Measurements from ENCODE around the gene RABAC1. TPM values are rescaled to one million over a fixed set of nuclear protein-coding genes. Genes with fewer than 3 reads are reported as not detected.
"Not testable (repeated sequence)": the region's sequence is repeated elsewhere in the genome, so short reads cannot be mapped to it uniquely, and the experiment has no call there.

Gene RABAC1
- total RNA-seq, 1 donor from 2014 or later = 257 TPM

DNA sequence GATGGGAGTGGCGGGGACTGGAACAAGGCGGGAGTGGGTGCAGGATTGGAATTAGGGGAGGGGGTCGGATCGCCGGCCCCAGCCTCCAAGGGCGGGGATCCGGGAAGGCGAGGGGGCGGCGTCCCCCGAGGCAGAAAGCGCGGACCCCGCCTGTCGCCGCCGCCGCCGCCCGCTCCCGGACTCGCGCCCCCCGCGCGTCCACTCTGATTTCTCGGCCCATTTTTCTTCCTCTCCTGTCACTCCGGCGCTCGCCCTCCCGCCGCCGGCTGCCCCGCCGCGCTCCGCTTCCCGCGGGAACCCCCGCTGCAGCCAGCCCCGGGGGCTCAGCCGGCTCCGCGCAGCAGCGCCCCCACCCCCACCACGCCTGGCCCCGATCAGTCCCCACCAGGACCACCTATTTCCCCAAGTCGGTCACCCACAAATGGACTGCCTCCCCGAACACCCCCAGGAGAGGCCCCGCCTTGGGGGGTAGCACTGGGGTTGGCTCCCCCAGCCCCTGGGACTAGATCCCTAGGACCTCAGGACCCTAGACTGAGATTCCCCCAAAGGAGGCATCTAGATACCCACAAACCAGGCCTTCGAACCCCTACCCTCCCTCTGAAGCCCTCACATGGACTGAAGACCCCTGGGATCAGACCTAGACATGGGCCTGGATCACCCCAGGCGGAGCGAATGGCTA, 18.3 kb downstream of the RABAC1 start:
- H3K9me3 ChIP-seq (ENCODE audit: insufficient read depth, low read depth, low read length) = no peaks in the 10 kb centered on the region
- no peak overlapping the region for H3K27ac Mint-ChIP-seq (ENCODE audit: unreplicated experiment)
- peak overlapping the region; percentile 61 for H3K4me3 ChIP-seq (ENCODE audit: insufficient read depth, low read depth, low read length)
- H3K4me1 ChIP-seq (ENCODE audit: insufficient read depth, low read length) = peaks cover 13% of the 10 kb centered on the region
- peak overlapping the region; percentile 95 for H3K4me2 ChIP-seq (ENCODE audit: low read length)
- peaks cover 8% of the 10 kb centered on the region for H3K36me3 Mint-ChIP-seq (ENCODE audit: low read depth, unreplicated experiment)
- peaks cover 8% of the 10 kb centered on the region for H3K4me1 Mint-ChIP-seq (ENCODE audit: low read depth, unreplicated experiment)
- H3K27me3 Mint-ChIP-seq (ENCODE audit: low read depth, unreplicated experiment) = peaks cover 33% of the 10 kb centered on the region
- peak overlapping the region; percentile 78 for H3K9ac ChIP-seq (ENCODE audit: low read length)
- peaks cover 5% of the 10 kb centered on the region for H4K20me1 ChIP-seq (ENCODE audit: insufficient read depth, low read length)
- FAIRE-seq (no peak), DNase-seq (ENCODE audit: low read depth) (no peak)
- TF ChIP-seq, protein P1, sequence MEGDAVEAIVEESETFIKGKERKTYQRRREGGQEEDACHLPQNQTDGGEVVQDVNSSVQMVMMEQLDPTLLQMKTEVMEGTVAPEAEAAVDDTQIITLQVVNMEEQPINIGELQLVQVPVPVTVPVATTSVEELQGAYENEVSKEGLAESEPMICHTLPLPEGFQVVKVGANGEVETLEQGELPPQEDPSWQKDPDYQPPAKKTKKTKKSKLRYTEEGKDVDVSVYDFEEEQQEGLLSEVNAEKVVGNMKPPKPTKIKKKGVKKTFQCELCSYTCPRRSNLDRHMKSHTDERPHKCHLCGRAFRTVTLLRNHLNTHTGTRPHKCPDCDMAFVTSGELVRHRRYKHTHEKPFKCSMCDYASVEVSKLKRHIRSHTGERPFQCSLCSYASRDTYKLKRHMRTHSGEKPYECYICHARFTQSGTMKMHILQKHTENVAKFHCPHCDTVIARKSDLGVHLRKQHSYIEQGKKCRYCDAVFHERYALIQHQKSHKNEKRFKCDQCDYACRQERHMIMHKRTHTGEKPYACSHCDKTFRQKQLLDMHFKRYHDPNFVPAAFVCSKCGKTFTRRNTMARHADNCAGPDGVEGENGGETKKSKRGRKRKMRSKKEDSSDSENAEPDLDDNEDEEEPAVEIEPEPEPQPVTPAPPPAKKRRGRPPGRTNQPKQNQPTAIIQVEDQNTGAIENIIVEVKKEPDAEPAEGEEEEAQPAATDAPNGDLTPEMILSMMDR (IDR thresholded peaks at IDR 0.05; ENCODE audit: insufficient read depth, low read depth, low read length) = no peak
- no peak for TF ChIP-seq EZH2 (IDR thresholded peaks at IDR 0.05; ENCODE audit: insufficient read depth, low read length)
- no peaks in the 10 kb centered on the region for H3K79me2 ChIP-seq (ENCODE audit: insufficient read depth, low read length)
- no peaks in the 10 kb centered on the region for H3K36me3 ChIP-seq (ENCODE audit: insufficient read depth, low read length)
- no peak overlapping the region for H3K27ac ChIP-seq (ENCODE audit: low read depth, low read length)
- H3K27me3 ChIP-seq (ENCODE audit: insufficient read depth, low read length) = peaks cover 8% of the 10 kb centered on the region
- peak overlapping the region; percentile 84 for H3K4me3 Mint-ChIP-seq (ENCODE audit: unreplicated experiment)
- H3K9me3 Mint-ChIP-seq (ENCODE audit: unreplicated experiment) = peaks cover 5% of the 10 kb centered on the region
- H2AFZ ChIP-seq (ENCODE audit: low read depth, low read length) = peak overlapping the region; percentile 75

DNA sequence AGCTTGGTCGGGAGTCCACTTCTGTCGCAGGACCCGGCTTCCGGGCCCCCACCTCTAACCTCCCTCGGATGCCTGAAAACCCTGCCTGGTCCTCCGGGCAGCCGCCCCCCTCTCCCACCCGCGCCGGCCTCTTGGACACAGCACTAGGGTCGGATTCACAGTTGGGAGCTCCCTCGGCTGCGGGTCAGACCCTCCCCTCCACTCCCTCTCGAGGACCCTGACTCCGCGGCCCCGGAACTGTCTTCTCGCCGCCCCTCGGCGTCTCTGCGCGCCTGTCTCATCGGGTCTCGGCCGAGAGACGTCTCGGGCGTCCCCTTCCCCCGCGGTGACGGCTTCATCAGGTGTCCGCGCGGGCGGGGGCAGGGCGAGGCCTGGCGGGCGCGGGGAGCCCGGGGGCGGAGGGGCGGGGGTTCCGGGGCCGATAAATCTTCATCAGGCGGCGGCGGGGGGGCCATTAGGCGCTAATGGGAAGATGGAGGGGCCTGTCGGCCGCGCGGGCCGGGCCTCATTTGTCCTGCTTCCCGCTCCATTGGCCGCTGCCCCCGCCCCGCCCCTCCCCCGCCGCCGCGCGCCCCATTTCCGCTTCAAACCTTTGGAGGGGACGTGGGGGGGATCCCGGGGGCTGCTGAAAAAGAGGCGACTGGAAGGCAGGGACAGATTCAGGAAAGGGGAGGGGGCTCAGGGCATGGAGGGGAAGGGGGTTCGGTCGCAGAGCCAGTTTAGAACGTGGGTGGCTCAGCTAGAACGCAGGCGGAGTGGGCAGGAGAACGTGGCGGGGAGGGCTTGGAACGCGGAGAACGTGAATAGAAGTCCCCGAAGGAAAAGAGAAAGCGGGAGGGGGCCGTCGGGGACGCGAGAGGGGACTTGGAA, 19.0 kb downstream of the RABAC1 start:
- Mint-ChIP-seq H3K4me1 (ENCODE audit: low read depth, unreplicated experiment) (peaks cover 8% of the 10 kb centered on the region), H3K4me3 (ENCODE audit: unreplicated experiment) (peak overlapping the region; percentile 84), H3K27ac (ENCODE audit: unreplicated experiment) (no peak overlapping the region), H3K9me3 (ENCODE audit: unreplicated experiment) (peaks cover 5% of the 10 kb centered on the region), H3K36me3 (ENCODE audit: low read depth, unreplicated experiment) (peaks cover 8% of the 10 kb centered on the region), H3K27me3 (ENCODE audit: low read depth, unreplicated experiment) (peaks cover 33% of the 10 kb centered on the region)
- no peaks in the 10 kb centered on the region for H3K79me2 ChIP-seq (ENCODE audit: insufficient read depth, low read length)
- H3K9ac ChIP-seq (ENCODE audit: low read length) = peak overlapping the region; percentile 78
- TF ChIP-seq, protein P1 (IDR thresholded peaks at IDR 0.05; ENCODE audit: insufficient read depth, low read depth, low read length) = no peak
- peak; percentile 66 for TF ChIP-seq EZH2 (IDR thresholded peaks at IDR 0.05; ENCODE audit: insufficient read depth, low read length)
- H3K4me3 ChIP-seq (ENCODE audit: insufficient read depth, low read depth, low read length) = peak overlapping the region; percentile 61
- H4K20me1 ChIP-seq (ENCODE audit: insufficient read depth, low read length) = peaks cover 9% of the 10 kb centered on the region
- H3K36me3 ChIP-seq (ENCODE audit: insufficient read depth, low read length) = no peaks in the 10 kb centered on the region
- peaks cover 18% of the 10 kb centered on the region for H3K4me1 ChIP-seq (ENCODE audit: insufficient read depth, low read length)
- peak overlapping the region; percentile 81 for H2AFZ ChIP-seq (ENCODE audit: low read depth, low read length)
- DNase-seq (ENCODE audit: low read depth) (no peak), FAIRE-seq (no peak)
- H3K27me3 ChIP-seq (ENCODE audit: insufficient read depth, low read length) = peaks cover 13% of the 10 kb centered on the region
- no peaks in the 10 kb centered on the region for H3K9me3 ChIP-seq (ENCODE audit: insufficient read depth, low read depth, low read length)
- H3K27ac ChIP-seq (ENCODE audit: low read depth, low read length) = no peak overlapping the region
- peak overlapping the region; percentile 95 for H3K4me2 ChIP-seq (ENCODE audit: low read length)

DNA sequence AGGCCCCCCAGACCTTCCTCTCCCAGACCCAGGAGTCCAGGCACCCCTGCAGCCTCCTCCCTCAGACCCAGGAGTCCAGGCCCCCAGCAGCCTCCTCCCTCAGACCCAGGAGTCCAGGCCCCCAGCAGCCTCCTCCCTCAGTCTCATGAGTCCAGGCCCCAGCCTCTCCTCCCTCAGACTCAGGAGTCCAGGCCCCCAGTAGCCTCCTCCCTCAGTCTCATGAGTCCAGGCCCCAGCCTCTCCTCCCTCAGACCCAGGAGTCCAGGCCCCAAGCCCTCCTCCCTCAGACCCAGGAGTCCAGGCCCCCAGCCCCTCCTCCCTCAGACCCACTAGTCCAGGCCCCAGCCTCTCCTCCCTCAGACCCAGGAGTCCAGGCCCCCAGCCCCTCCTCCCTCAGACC, 19.9 kb downstream of the RABAC1 start:
- H3K79me2 ChIP-seq (ENCODE audit: insufficient read depth, low read length); H3K27ac ChIP-seq (ENCODE audit: low read depth, low read length); H3K4me1 Mint-ChIP-seq (ENCODE audit: low read depth, unreplicated experiment); H3K9ac ChIP-seq (ENCODE audit: low read length); H3K36me3 Mint-ChIP-seq (ENCODE audit: low read depth, unreplicated experiment); DNase-seq (ENCODE audit: low read depth); H3K9me3 Mint-ChIP-seq (ENCODE audit: unreplicated experiment); H3K9me3 ChIP-seq (ENCODE audit: insufficient read depth, low read depth, low read length); FAIRE-seq; H3K4me2 ChIP-seq (ENCODE audit: low read length); H3K36me3 ChIP-seq (ENCODE audit: insufficient read depth, low read length); H3K4me3 ChIP-seq (ENCODE audit: insufficient read depth, low read depth, low read length); H2AFZ ChIP-seq (ENCODE audit: low read depth, low read length); H3K4me3 Mint-ChIP-seq (ENCODE audit: unreplicated experiment); H3K27ac Mint-ChIP-seq (ENCODE audit: unreplicated experiment): not testable (repeated sequence)
- H3K27me3 Mint-ChIP-seq (ENCODE audit: low read depth, unreplicated experiment) = peaks cover 35% of the 10 kb centered on the region
- Histone ChIP-seq H4K20me1 (ENCODE audit: insufficient read depth, low read length) (peaks cover 13% of the 10 kb centered on the region), H3K27me3 (ENCODE audit: insufficient read depth, low read length) (peaks cover 20% of the 10 kb centered on the region), H3K4me1 (ENCODE audit: insufficient read depth, low read length) (peaks cover 18% of the 10 kb centered on the region)
